ENCODE results near the gene ERC1. TPM values are rescaled to one million over a fixed set of nuclear protein-coding genes. Genes with fewer than 3 reads are reported as not detected.

The ERC1 gene
- total and polyA plus RNA-seq, 9 of the 15 experiments (the other 6 are each of a cell fraction or from before 2014, with no cell fraction given): 0.74 to 11.8 (median 4.8) TPM

- Histone ChIP-seq H3K27me3 (ENCODE audit: control insufficient read depth in 2 of 2, insufficient read depth in 2 of 2, low read length in 2 of 2) (no peaks in the 10 kb centered on the region), H3K4me2 (ENCODE audit: insufficient read depth, low read length) (no peak overlapping the region), H3K9me3 (replicated peaks; ENCODE audit: control insufficient read depth, insufficient read depth, low read depth, low read length) (no peaks in the 10 kb centered on the region), H3K4me1 (replicated peaks in 1 of 2; ENCODE audit: control insufficient read depth in 2 of 2, insufficient read depth in 2 of 2, low read length in 2 of 2) (peaks cover 0 to 10% of the 10 kb centered on the region in 2 experiments; a peak in 2 of 5 replicates), H3K36me3 (ENCODE audit: control insufficient read depth, insufficient read depth, low read length) (no peaks in the 10 kb centered on the region), H4K20me1 (replicated peaks; ENCODE audit: control insufficient read depth, insufficient read depth, low read length) (no peaks in the 10 kb centered on the region), H3K9me1 (ENCODE audit: control insufficient read depth, insufficient read depth, low read length) (no peaks in the 10 kb centered on the region), H3K4me3 (no peak overlapping the region), H3K9ac (ENCODE audit: insufficient read depth in 1 of 2, low read depth in 2 of 2, low read length in 2 of 2) (no peak overlapping the region), H2AFZ (ENCODE audit: low read depth, low read length) (no peak overlapping the region), H3K27ac (ENCODE audit: extremely low read depth, low read depth, low read length) (no peak overlapping the region), H3K79me2 (ENCODE audit: control insufficient read depth, insufficient read depth, low read length) (no peaks in the 10 kb centered on the region)
- TF ChIP-seq ZNF76 (CRISPR knock-in tag; IDR thresholded peaks at IDR 0.05; ENCODE audit: borderline replicate concordance) (no peak), TEAD1 (CRISPR knock-in tag; IDR thresholded peaks at IDR 0.05) (no peak), ZNF518B (CRISPR knock-in tag; IDR thresholded peaks at IDR 0.05) (no peak), CXXC5 (CRISPR knock-in tag; IDR thresholded peaks at IDR 0.05) (no peak), NFATC3 (IDR thresholded peaks at IDR 0.05) (no peak), L3MBTL2 (IDR thresholded peaks at IDR 0.05) (peak; percentile 19; the same call in 1 of the 2 replicates), GATAD2B (IDR thresholded peaks at IDR 0.05; ENCODE audit: borderline replicate concordance) (no peak), ZNF175 (CRISPR knock-in tag; IDR thresholded peaks at IDR 0.05; ENCODE audit: low read depth) (no peak), ADNP (tag; IDR thresholded peaks at IDR 0.05) (no peak)
- ChIA-PET CTCF (ENCODE audit: low intra/inter-chr PET ratio) (no interaction called here), POLR2A (no interaction called here)
- intact Hi-C loops (cut with micrococcal nuclease): no loop called here
- ATAC-seq (no peak), FAIRE-seq (peak; percentile 64), DNase-seq (ENCODE audit: extremely low read depth in 1 of 4, low spot score in 3 of 4) (no peak)
- BruUV-seq (replicated peaks): no TSS peak
- WGBS (ENCODE audit: insufficient coverage, low coverage, missing lambda C conversion rate): 21% methylated on average over 10 of the region's 10 CpGs
- in situ Hi-C loops (cut with MboI): no loop called here
Observed at GRCh38 chr12:1525858-1526257, 534.8 kb downstream of the ERC1 start.

Data from K562 (cell line).